AG04450 (cell line): Measurements from ENCODE around the gene POLR3K. TPM values are rescaled to one million over a fixed set of nuclear protein-coding genes. Genes with fewer than 3 reads are reported as not detected.

Source experiments
- CTCF ChIA-PET: fragments of 300-600, 350-600 bp; formaldehyde crosslinking; extraction: SDS; loops from one replicate; lab custom pipeline; 2022; ENCODE audit warnings: antibody characterized with exemption, inconsistent platforms; lab: Charles Lee
- POLR2A ChIA-PET: fragments of 350-600 bp; formaldehyde crosslinking; extraction: SDS; loops from one replicate; lab custom pipeline; 2021; ENCODE audit warnings: antibody characterized with exemption, inconsistent platforms; lab: Yijun Ruan, JAX
- DNase-seq: peaks from one replicate; pipeline ENCODE4 v3.0.0-alpha.2; 2011; ENCODE audit warnings: low read depth, low spot score
- H3K27ac ChIP-seq: one replicate; pipeline ENCODE4 v1.5.1; 2012; ENCODE audit warnings: low read depth, low read length, control low read depth
- H3K27me3 ChIP-seq: one replicate; pipeline ENCODE4 v1.6.0; 2012; ENCODE audit warnings: low read length; ENCODE audit not compliant: control insufficient read depth, insufficient read depth
- H3K4me3 ChIP-seq: 2 replicates; pipeline ENCODE4 v1.5.1; 2011; ENCODE audit warnings: mild to moderate bottlenecking, low read depth, low read length, control low read depth
- H3K9me3 ChIP-seq: 2 replicates; pipeline ENCODE4 v1.5.1; 2012; ENCODE audit warnings: low read length; ENCODE audit not compliant: control insufficient read depth, insufficient read depth
- polyA plus RNA-seq: library from polyadenylated mRNA; depleted of rRNA; stranded (reverse); fragments of >200 nt; gene quantifications from 2 replicates; pipeline ENCODE4 v1.2.3, GENCODE V29; 2011
- TF ChIP-seq, protein P1 (sequence below): IDR thresholded peaks from 2 replicates; pipeline ENCODE4 v1.5.1; 2011; ENCODE audit warnings: low read depth, low read length, control low read depth, inconsistent platforms

POLR3K gene
- polyA plus RNA-seq, 1 experiment = 13.7 TPM

DNA sequence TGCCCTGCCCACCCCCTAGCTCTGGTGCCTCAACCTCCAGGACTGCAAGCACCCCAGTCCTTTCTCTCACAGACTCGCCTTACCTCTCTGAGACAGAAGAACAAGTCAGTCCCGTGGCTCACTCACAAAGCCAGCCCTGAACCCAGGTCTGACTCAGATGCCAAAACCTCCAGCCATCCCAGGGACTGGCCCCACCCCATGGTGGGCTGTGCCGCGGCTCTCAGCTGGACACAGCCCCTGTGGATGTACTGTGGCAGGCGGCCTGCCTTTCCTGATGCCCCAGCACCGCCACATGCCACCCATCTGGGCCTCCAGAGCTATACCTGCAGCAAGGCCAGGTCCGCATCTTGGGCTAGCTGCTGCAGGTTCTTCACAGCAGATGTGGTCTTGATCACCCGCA lies 44.4 kb upstream of the POLR3K start:
- Histone ChIP-seq H3K4me3 (no peak overlapping the region), H3K27ac (no peak overlapping the region), H3K9me3 (no peaks in the 10 kb centered on the region; the same call in 1 of the 2 replicates), H3K27me3 (no peaks in the 10 kb centered on the region)
- ChIA-PET CTCF (interaction anchor here (0.6 to 6.2 kb wide), 9 partner anchors 9 to 404 kb away, joined by 3 to 242 read pairs (median 8); partner anchors contain the start of gene RHBDF1), POLR2A (interaction anchor here (0.6 to 1.8 kb wide), 5 partner anchors 13 to 303 kb away, joined by 3 to 9 read pairs (median 7); partner anchors contain the start of gene RHBDF1)
- no peak for DNase-seq
- TF ChIP-seq, protein P1, sequence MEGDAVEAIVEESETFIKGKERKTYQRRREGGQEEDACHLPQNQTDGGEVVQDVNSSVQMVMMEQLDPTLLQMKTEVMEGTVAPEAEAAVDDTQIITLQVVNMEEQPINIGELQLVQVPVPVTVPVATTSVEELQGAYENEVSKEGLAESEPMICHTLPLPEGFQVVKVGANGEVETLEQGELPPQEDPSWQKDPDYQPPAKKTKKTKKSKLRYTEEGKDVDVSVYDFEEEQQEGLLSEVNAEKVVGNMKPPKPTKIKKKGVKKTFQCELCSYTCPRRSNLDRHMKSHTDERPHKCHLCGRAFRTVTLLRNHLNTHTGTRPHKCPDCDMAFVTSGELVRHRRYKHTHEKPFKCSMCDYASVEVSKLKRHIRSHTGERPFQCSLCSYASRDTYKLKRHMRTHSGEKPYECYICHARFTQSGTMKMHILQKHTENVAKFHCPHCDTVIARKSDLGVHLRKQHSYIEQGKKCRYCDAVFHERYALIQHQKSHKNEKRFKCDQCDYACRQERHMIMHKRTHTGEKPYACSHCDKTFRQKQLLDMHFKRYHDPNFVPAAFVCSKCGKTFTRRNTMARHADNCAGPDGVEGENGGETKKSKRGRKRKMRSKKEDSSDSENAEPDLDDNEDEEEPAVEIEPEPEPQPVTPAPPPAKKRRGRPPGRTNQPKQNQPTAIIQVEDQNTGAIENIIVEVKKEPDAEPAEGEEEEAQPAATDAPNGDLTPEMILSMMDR = no peak

DNA sequence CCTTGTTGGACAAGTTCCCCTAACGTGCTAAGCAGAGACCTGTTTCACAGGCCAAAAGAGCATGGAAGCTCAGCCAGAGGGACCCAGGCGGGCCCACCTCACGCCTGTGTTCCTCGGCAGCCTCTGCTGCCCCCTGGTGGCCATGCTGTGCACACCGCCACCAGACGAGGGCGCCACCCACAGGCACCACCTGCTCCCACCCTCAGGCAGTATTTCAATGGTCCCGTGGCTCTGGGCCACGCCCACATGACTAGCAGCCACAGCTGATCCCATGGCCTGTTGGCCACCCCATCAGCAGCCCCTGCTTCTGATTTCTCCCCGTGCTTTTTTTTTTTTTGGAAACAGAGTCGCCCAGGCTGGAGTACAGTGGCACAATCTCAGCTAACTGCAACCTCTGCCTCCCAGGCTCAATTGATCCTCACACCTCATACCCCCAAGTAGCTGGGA lies 43.5 kb upstream of the POLR3K start:
- Histone ChIP-seq H3K4me3 (no peak overlapping the region), H3K27me3 (no peaks in the 10 kb centered on the region), H3K9me3 (no peaks in the 10 kb centered on the region; the same call in 1 of the 2 replicates), H3K27ac (no peak overlapping the region)
- POLR2A ChIA-PET = interaction anchor here (0.6 to 1.8 kb wide), 6 partner anchors 10 to 550 kb away, joined by 3 to 9 read pairs (median 4); partner anchors contain the start of gene RHBDF1
- DNase-seq = no peak
- TF ChIP-seq, protein P1 = peak; percentile 99
- CTCF ChIA-PET = interaction anchor here (0.6 to 6.2 kb wide), 27 partner anchors 10 to 404 kb away, joined by 3 to 242 read pairs (median 4); partner anchors contain the start of genes HBQ1, NPRL3 and RHBDF1

DNA sequence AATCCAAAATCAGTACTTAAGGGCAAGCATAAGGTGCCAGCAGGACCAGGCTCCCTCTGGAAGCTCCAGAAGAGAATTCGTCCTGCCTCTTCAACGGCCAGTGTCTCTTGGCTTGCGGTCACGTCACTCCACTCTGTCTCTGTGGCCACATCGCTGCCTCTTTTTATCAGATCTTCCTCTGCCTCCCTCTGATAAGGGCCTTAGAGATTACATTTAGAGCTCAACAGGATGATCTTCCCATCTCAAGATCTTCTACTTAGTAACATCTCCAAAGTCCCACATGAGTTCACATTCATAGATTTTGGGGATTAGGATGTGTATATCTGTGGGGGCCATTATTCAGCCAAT lies 41.5 kb upstream of the POLR3K start:
- Histone ChIP-seq H3K4me3 (no peak overlapping the region), H3K9me3 (no peaks in the 10 kb centered on the region; the same call in 1 of the 2 replicates), H3K27ac (no peak overlapping the region), H3K27me3 (no peaks in the 10 kb centered on the region)
- no peak for DNase-seq
- ChIA-PET CTCF (interaction anchor here (0.8 to 6.2 kb wide), 5 partner anchors 10 to 87 kb away, joined by 3 to 242 read pairs (median 25); partner anchors contain the start of gene RHBDF1), POLR2A (no interaction called here)
- TF ChIP-seq, protein P1 = no peak

DNA sequence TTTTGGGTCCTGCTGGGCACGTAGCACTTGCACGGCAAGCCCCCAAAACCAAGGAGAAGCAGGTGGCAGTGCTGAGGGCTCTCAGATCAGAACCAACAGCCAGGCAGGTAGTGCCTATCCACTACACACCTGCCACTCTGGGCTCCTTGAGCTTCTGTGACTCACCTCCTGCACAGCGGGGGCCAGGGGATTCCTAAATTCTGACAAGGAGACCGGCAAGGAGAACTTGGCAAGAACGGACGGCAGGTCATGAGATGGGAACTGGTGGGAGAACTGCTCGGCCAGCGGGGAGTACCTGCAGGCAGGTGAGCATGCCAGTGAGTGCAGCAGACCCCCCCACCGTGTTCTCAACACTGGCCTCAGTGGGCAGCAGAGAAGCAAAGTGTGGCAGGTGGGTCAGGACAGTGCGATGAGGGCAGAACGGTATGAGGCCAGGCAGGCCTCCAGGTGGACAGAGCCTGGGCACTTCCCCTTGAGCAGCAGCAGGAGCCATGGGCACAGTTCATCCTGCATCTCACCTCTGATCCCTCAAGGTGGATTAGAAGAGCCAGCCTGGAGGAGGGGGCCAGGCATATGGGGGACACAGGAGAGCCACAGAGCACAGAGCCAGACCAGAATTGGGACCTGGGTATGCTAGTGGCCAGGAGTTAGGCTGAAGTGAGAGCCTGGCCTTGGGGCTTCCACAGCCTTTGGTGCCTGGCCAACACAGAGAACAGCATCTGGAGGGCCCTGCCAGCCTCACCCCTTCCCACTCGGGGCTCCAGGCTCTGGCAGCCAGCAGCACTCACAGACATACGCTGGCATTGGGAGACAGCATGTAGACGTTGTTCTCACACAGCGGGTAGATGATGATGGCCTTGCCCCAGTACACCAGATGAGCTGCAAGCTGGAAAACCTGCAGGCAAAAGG lies 39.3 kb upstream of the POLR3K start:
- POLR2A ChIA-PET = no interaction called here
- Histone ChIP-seq H3K9me3 (no peaks in the 10 kb centered on the region; the same call in 1 of the 2 replicates), H3K4me3 (no peak overlapping the region), H3K27me3 (no peaks in the 10 kb centered on the region), H3K27ac (no peak overlapping the region)
- CTCF ChIA-PET = interaction anchor here (0.5 to 6.2 kb wide), 4 partner anchors 14 to 35 kb away, joined by 4 to 242 read pairs (median 13); partner anchors contain the start of gene RHBDF1
- TF ChIP-seq, protein P1 = no peak
- DNase-seq = no peak
